Transverse colon (tissue), 3 donors: ENCODE results near the gene CDADC1.

Experiments
- POLR2A ChIP-seq: fragments of 450-650 bp; IDR thresholded peaks from one replicate; pipeline ENCODE4 v1.6.1; 2016; ENCODE audit warnings: antibody characterized with exemption, mild to moderate bottlenecking, moderate library complexity
- POLR2AphosphoS5 ChIP-seq, 3 donors: sonication (generic); formaldehyde crosslinking; IDR thresholded peaks; one replicate each; pipeline ENCODE4 v1.6.1; 2016; ENCODE audit warnings: antibody characterized with exemption in 3 of 3

DNA sequence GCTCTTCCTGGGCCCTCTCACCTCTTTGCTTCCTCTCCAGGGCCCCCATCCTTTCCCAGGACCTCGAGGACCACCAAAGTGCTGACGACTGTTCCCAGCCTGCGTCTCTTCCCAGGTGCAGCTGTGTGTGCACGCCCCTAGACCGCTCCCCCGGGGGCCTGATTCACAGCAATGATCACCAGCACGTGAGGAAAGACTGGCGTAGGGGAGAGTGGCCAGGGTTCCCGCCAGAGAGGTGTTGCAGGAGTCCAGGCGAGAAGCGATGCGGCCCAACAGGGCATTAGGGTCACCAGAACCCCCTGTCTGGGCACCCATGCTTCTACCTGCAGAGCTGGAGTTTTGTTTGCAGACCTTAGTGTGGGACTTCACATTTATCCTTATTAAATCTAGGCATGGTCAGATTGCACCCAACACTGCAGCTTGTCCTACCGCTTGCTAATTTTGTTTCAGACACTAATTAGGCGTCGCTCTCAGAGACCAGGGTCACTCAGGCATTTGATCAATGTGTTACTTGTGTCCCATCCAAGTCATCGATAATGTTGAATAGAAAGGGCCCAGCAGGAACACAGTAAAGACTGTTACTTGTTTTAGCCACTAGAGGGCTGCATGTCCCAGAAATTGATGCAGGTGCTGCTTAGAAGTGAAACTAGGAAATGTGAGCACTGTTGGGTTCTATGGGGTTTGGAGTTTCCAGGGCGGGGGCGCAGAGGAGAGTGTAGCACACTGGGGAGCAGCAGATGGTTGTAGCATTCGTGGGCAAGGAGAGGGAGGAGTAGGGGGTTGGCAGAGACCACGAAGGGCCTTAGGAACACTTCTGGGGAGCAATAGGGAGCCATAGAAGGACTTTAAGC is 53.2 kb downstream of the CDADC1 start:
- peak in 2 of 3 donors; percentile 6 to 30 for TF ChIP-seq POLR2AphosphoS5 (IDR thresholded peaks at IDR 0.05)
- no peak for TF ChIP-seq POLR2A
